Spleen (tissue), 11 donors: ENCODE data around the gene PDE2A. TPM values are rescaled to one million over a fixed set of nuclear protein-coding genes. Genes with fewer than 3 reads are reported as not detected.

ENCODE experiments used
- DNase-seq: peaks from one replicate; pipeline ENCODE4 v3.0.0-alpha.2; 2020
- H3K27ac ChIP-seq, 8 donors: fragments of 200-600 bp; sonication (generic) in 7 of 8; 1 replicate in 4 of 8; 2 replicates in 4 of 8; pipeline versions ENCODE4 v1.5.0 to v1.8.0; 2016 to 2021; ENCODE audit warnings: inconsistent platforms in 4 of 8, mild to moderate bottlenecking in 4 of 8, moderate library complexity in 1 of 8
- H3K27me3 ChIP-seq, 7 donors: fragments of 200-600 bp; sonication (generic) in 6 of 7; replicated peaks in 1 of 7; 1 replicate in 4 of 7; 2 replicates in 3 of 7; pipeline versions ENCODE4 v1.5.0 to v1.8.0; 2016 to 2021; ENCODE audit warnings: inconsistent platforms in 3 of 7, mild to moderate bottlenecking in 1 of 7
- H3K36me3 ChIP-seq, 6 donors: fragments of 200-600 bp; sonication (generic) in 5 of 6; 1 replicate in 4 of 6; 2 replicates in 2 of 6; pipeline versions ENCODE4 v1.5.0 to v1.8.0; 2016 to 2021; ENCODE audit warnings: inconsistent platforms in 2 of 6
- H3K4me1 ChIP-seq, 6 donors: fragments of 200-600 bp; sonication (generic) in 5 of 6; 1 replicate in 3 of 6; 2 replicates in 3 of 6; pipeline versions ENCODE4 v1.5.0 to v1.8.0; 2016 to 2021; ENCODE audit warnings: inconsistent platforms in 3 of 6
- H3K4me3 ChIP-seq, 8 donors: fragments of 200-600 bp; sonication (generic) in 7 of 8; 1 replicate in 4 of 8; 2 replicates in 4 of 8; pipeline versions ENCODE4 v1.5.0 to v1.8.0; 2016 to 2021; ENCODE audit warnings: inconsistent platforms in 4 of 8, mild to moderate bottlenecking in 4 of 8, moderate library complexity in 2 of 8
- H3K9me3 ChIP-seq, 8 donors: fragments of 200-600 bp; sonication (generic) in 7 of 8; 1 replicate in 4 of 8; 2 replicates in 4 of 8; pipeline versions ENCODE4 v1.5.0 to v1.8.0; 2016 to 2021; ENCODE audit warnings: inconsistent platforms in 4 of 8
- CTCF ChIP-seq, 11 experiments: fragments of 200-600 bp in 7 of 11; fragments of 450-650 bp in 4 of 11; sonication (generic) in 4 of 11; IDR thresholded peaks in 8 of 11; conservative IDR thresholded peaks in 3 of 11; 1 replicate in 7 of 11; 2 replicates in 4 of 11; pipeline versions ENCODE4 v1.4.0 to v1.8.0; 2016 to 2021; ENCODE audit warnings: antibody characterized with exemption in 11 of 11, inconsistent platforms in 4 of 11, mild to moderate bottlenecking in 1 of 11
- POLR2A ChIP-seq, 3 donors: fragments of 450-650 bp; IDR thresholded peaks; one replicate each; pipeline ENCODE4 v1.5.1; 2017; ENCODE audit warnings: antibody characterized with exemption in 3 of 3, mild to moderate bottlenecking in 1 of 3
- POLR2AphosphoS5 ChIP-seq, 3 donors: sonication (generic); formaldehyde crosslinking; IDR thresholded peaks; one replicate each; pipeline ENCODE4 v1.5.1; 2017; ENCODE audit warnings: antibody characterized with exemption in 3 of 3
- WGBS, 5 donors: extraction: QIAGEN DNeasy Blood & Tissue Kit in 3 of 5; methylation state at CpG; one replicate each; pipeline versions ENCODE4 v1.1.5 to v1.1.7; 2013 to 2018; 5-methylcytosine and 5-hydroxymethylcytosine counted together
- intact Hi-C: fragments of 100-400 bp; cut with DNase I; formaldehyde crosslinking; loops from one replicate; pipeline ENCODE4 v1.15.0; 2023; ENCODE audit warnings: low total_unique reads
- polyA plus RNA-seq, 3 donors: library from polyadenylated mRNA; stranded (reverse); fragments of 200-250 nt; gene quantifications; one replicate each; pipeline ENCODE4 v1.2.1, GENCODE V29; 2013
- total RNA-seq, 7 donors: library from RNA; depleted of rRNA in 3 of 7; stranded (reverse); fragments of >200 nt in 3 of 7; fragmentation: NEBNext Ultra II Directional in 4 of 7; extraction: Animal tissue kit (Norgen Biotek cat#: 25700) in 4 of 7; gene quantifications; one replicate each; pipeline versions ENCODE4 v1.1.0 to v1.2.1, GENCODE V29; 2016 to 2021
- donor health status: healthy with polysubstance abuse.
- donor health status: DM: no; HTN: no; CAD: no; lungs with moderate emphysema.
- donor health status: DM: no; HTN: no; CAD: no.
- donor health status: Bipolar disorder and iron deficiency.
- donor health status: healthy.
- donor health status: DM: no; HTN: no; CAD: no.
- donor health status: DM: yes; HTN: yes; CAD: no.

The PDE2A gene
- total and polyA plus RNA-seq, 10 donors, result 58.2 to 584 (median 333) TPM

- DNase-seq, result no peak
- intact Hi-C loops, result loop anchor here (5.0 kb wide), 1 partner anchor 210 kb away; no protein-coding TSS in a partner anchor
- Histone ChIP-seq H3K4me3 (no peak overlapping the region), H3K27ac (no peak overlapping the region), H3K9me3 (no peaks in the 10 kb centered on the region), H3K4me1 (peaks cover 0 to 68% (median 27%) of the 10 kb centered on the region in 6 donors), H3K36me3 (peaks cover 0 to 50% (median 38%) of the 10 kb centered on the region in 6 donors), H3K27me3 (peaks cover 0 to 28% (median 7%) of the 10 kb centered on the region in 7 donors)
- 74 to 94% (median 82%) methylated on average over 5 of the region's 5 CpGs for WGBS, 5 donors
- no peak for TF ChIP-seq CTCF (IDR thresholded peaks at IDR 0.05 in 8 of 11, conservative IDR thresholded peaks at IDR 0.05 in 3 of 11)
- no peak for TF ChIP-seq POLR2AphosphoS5 (IDR thresholded peaks at IDR 0.05)
- no peak for TF ChIP-seq POLR2A (IDR thresholded peaks at IDR 0.05)
These were observed 8.1 kb upstream of the PDE2A start for GRCh38 chr11:72682238-72682857.

GRCh38 chr11:72681226-72682153 is 7.3 kb upstream of the PDE2A start:
- TF ChIP-seq CTCF (IDR thresholded peaks at IDR 0.05 in 8 of 11, conservative IDR thresholded peaks at IDR 0.05 in 3 of 11) (no peak), POLR2AphosphoS5 (IDR thresholded peaks at IDR 0.05) (peak; percentile 66 to 83 (median 71))
- peaks cover 0 to 68% (median 28%) of the 10 kb centered on the region in 6 donors for H3K4me1 ChIP-seq
- intact Hi-C loops, result loop anchor here (5.0 kb wide), 1 partner anchor 209 kb away; no protein-coding TSS in a partner anchor
- WGBS, 5 donors, result 52 to 61% (median 55%) methylated on average over 17 of the region's 17 CpGs
- no peak for DNase-seq
- no peak overlapping the region for H3K4me3 ChIP-seq
- no peak overlapping the region for H3K27ac ChIP-seq
- peaks cover 0 to 42% (median 30%) of the 10 kb centered on the region in 6 donors for H3K36me3 ChIP-seq
- H3K9me3 ChIP-seq, result no peaks in the 10 kb centered on the region
- peaks cover 0 to 37% (median 16%) of the 10 kb centered on the region in 7 donors for H3K27me3 ChIP-seq

GRCh38 chr11:72680624-72681158 is 6.5 kb upstream of the PDE2A start:
- WGBS, 5 donors, result 66 to 78% (median 71%) methylated on average over 4 to 6 of the region's 6 CpGs
- Histone ChIP-seq H3K4me3 (no peak overlapping the region), H3K27me3 (peaks cover 0 to 45% (median 22%) of the 10 kb centered on the region in 7 donors), H3K9me3 (no peaks in the 10 kb centered on the region), H3K27ac (no peak overlapping the region), H3K36me3 (peaks cover 0 to 34% (median 23%) of the 10 kb centered on the region in 6 donors), H3K4me1 (peaks cover 0 to 66% (median 26%) of the 10 kb centered on the region in 6 donors)
- intact Hi-C loops, result loop anchor here (5.0 kb wide), 1 partner anchor 208 kb away; no protein-coding TSS in a partner anchor
- no peak for TF ChIP-seq CTCF (IDR thresholded peaks at IDR 0.05 in 8 of 11, conservative IDR thresholded peaks at IDR 0.05 in 3 of 11)
- TF ChIP-seq POLR2AphosphoS5 (IDR thresholded peaks at IDR 0.05), result peak in 2 of 3 donors; percentile 38 to 55
- DNase-seq, result no peak
